Ovary (tissue), 9 donors: ENCODE measurements around the gene RPP25L. TPM values are rescaled to one million over a fixed set of nuclear protein-coding genes. Genes with fewer than 3 reads are reported as not detected.

Experiments
- DNase-seq, 5 donors: peaks; one replicate each; pipeline ENCODE4 v3.0.0-alpha.2; 2019 to 2020
- H3K27ac ChIP-seq, 2 donors: fragments of 200-600 bp; one replicate each; pipeline versions ENCODE4 v1.5.1 to v1.8.0; 2019 to 2022
- H3K27me3 ChIP-seq: fragments of 200-600 bp; one replicate; pipeline ENCODE4 v1.8.0; 2022
- H3K36me3 ChIP-seq: fragments of 200-600 bp; sonication (generic); one replicate; pipeline ENCODE4 v1.5.1; 2019
- H3K4me1 ChIP-seq: one replicate; pipeline ENCODE4 v1.8.1; 2013; ENCODE audit warnings: mild to moderate bottlenecking, moderate library complexity; ENCODE audit not compliant: insufficient read depth
- H3K4me3 ChIP-seq: fragments of 200-600 bp; sonication (generic); one replicate; pipeline ENCODE4 v1.5.1; 2017
- H3K9me3 ChIP-seq, 2 donors: fragments of 200-600 bp in 1 of 2; sonication (generic) in 1 of 2; one replicate each; pipeline versions ENCODE4 v1.5.1 to v1.8.1; 2013 to 2019; ENCODE audit warnings: mild to moderate bottlenecking in 1 of 2, moderate library complexity in 1 of 2
- EP300 ChIP-seq: sonication (generic); formaldehyde crosslinking; IDR thresholded peaks from one replicate; pipeline ENCODE4 v1.6.1; 2017; ENCODE audit warnings: antibody characterized with exemption
- POLR2A ChIP-seq: fragments of 450-650 bp; IDR thresholded peaks from one replicate; pipeline ENCODE4 v1.6.1; 2017; ENCODE audit warnings: antibody characterized with exemption, mild to moderate bottlenecking, moderate library complexity
- WGBS, 3 donors: extraction: QIAGEN DNeasy Blood & Tissue Kit in 1 of 3; methylation state at CpG; one replicate each; pipeline versions ENCODE4 v1.1.5 to v1.1.7; 2013 to 2017; 5-methylcytosine and 5-hydroxymethylcytosine counted together
- intact Hi-C, 4 donors: fragments of 100-400 bp; cut with DNase I; formaldehyde crosslinking; loops; one replicate each; pipeline versions ENCODE4 v1.11.0 to v1.15.1; 2022 to 2023
- polyA plus RNA-seq, 2 donors: library from polyadenylated mRNA; stranded (reverse); fragments of 200-250 nt in 1 of 2; fragments of 350-450 nt in 1 of 2; fragmentation: Illumina TruSeq in 1 of 2; extraction: RNeasy Lipid Tissue Mini Kit (QIAGEN cat#74804) in 1 of 2; gene quantifications; one replicate each; pipeline ENCODE4 v1.2.3, GENCODE V29; 2013 to 2014
- total RNA-seq, 7 donors: library from RNA; depleted of rRNA in 2 of 7; stranded (reverse); fragments of >200 nt in 2 of 7; fragmentation: NEBNext Ultra II Directional in 3 of 7; extraction: Animal tissue kit (Norgen Biotek cat#: 25700) in 3 of 7; gene quantifications; one replicate each; pipeline versions ENCODE4 v1.1.0 to v1.2.4, GENCODE V29; 2016 to 2023
- TF ChIP-seq, protein P1 (sequence below), 3 donors: fragments of 450-650 bp in 2 of 3; fragments of 200-600 bp in 1 of 3; IDR thresholded peaks; one replicate each; pipeline versions ENCODE4 v1.5.1 to v1.8.0; 2016 to 2022; ENCODE audit warnings: antibody characterized with exemption in 3 of 3, mild to moderate bottlenecking in 1 of 3
- donor health status: DM: no; HTN: no; CAD: no; lungs with moderate emphysema.
- donor health status: DM: no; HTN: no; CAD: no.
- donor health status: Bipolar disorder and iron deficiency.
- donor health status: DM: yes; HTN: yes; CAD: no.
- donor health status: DM: no; HTN: no; CAD: no.
- donor health status: DM: yes; HTN: yes; CAD: no.

Gene RPP25L
- total and polyA plus RNA-seq, 9 donors = 5.4 to 28.8 (median 20.6) TPM

DNA sequence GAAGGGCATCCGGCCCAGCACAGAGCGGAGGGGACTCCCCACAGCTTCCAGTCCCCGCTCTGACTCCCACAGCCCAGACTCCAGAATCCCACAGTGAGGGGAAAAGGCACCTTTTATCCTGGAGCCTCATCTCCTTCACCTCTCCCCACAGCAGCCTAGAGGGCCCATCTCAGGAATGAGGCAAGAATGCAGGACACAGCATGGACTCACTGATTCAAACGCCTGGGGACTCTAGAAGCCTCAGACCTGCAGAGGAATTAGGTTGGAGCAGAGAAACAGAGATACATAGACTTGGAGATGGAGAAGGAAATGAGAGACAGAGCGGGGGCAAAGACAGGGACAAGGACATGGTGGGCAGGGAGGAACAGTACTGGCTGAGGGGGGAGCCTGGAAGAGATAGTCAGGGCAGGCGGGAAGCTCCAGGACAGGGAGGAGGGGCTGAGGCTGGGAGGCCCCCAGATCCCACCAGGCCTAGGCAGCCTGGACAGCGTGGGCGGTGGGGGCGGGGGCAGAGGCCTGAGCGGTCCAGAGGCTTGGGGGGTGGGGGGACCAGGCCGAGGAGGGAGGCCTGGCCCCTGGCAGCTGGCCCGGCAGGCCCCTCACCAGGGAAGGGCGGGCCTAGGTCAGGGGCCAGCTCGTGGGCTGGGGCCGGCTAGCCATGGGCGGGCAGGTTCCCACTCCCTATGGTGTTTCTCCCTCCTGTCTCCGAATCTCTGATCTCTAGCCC lies 38.1 kb downstream of the RPP25L start:
- no peaks in the 10 kb centered on the region for H3K27me3 ChIP-seq
- H3K4me3 ChIP-seq = no peak overlapping the region
- TF ChIP-seq, protein P1, sequence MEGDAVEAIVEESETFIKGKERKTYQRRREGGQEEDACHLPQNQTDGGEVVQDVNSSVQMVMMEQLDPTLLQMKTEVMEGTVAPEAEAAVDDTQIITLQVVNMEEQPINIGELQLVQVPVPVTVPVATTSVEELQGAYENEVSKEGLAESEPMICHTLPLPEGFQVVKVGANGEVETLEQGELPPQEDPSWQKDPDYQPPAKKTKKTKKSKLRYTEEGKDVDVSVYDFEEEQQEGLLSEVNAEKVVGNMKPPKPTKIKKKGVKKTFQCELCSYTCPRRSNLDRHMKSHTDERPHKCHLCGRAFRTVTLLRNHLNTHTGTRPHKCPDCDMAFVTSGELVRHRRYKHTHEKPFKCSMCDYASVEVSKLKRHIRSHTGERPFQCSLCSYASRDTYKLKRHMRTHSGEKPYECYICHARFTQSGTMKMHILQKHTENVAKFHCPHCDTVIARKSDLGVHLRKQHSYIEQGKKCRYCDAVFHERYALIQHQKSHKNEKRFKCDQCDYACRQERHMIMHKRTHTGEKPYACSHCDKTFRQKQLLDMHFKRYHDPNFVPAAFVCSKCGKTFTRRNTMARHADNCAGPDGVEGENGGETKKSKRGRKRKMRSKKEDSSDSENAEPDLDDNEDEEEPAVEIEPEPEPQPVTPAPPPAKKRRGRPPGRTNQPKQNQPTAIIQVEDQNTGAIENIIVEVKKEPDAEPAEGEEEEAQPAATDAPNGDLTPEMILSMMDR (IDR thresholded peaks at IDR 0.05) = no peak
- TF ChIP-seq EP300 (no peak), POLR2A (no peak)
- no peaks in the 10 kb centered on the region for H3K36me3 ChIP-seq
- H3K9me3 ChIP-seq = no peaks in the 10 kb centered on the region
- no peak overlapping the region for H3K27ac ChIP-seq
- WGBS, 3 donors = 80 to 85% (median 82%) methylated on average over 15 to 17 of the region's 17 CpGs
- H3K4me1 ChIP-seq = peaks cover 8% of the 10 kb centered on the region
- intact Hi-C loops = no loop called here
- no peak for DNase-seq

DNA sequence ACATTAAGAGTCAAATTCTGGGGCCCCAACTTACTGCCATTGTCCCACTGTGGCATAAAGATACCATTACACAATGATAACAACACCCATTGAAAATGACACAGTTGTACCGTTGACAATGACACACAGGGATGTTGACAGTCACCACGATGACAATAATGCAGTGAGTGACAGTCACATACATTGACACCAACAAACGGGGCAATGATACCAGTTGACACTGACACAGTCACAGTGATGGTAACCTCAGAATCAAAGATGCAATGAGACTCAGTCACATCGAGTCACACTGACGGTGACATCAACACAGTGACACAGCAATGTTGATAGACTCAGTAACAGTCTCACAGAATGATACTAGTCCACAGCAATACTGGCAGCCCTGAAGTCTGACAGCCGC lies 39.3 kb downstream of the RPP25L start:
- Histone ChIP-seq H3K9me3 (no peaks in the 10 kb centered on the region), H3K36me3 (no peaks in the 10 kb centered on the region), H3K4me3 (no peak overlapping the region), H3K4me1 (peaks cover 2% of the 10 kb centered on the region), H3K27ac (no peak overlapping the region), H3K27me3 (no peaks in the 10 kb centered on the region)
- 87 to 94% (median 89%) methylated on average over 6 of the region's 6 CpGs for WGBS, 3 donors
- intact Hi-C loops = no loop called here
- no peak for DNase-seq
- TF ChIP-seq, protein P1 (IDR thresholded peaks at IDR 0.05) = no peak
- TF ChIP-seq POLR2A (no peak), EP300 (no peak)

DNA sequence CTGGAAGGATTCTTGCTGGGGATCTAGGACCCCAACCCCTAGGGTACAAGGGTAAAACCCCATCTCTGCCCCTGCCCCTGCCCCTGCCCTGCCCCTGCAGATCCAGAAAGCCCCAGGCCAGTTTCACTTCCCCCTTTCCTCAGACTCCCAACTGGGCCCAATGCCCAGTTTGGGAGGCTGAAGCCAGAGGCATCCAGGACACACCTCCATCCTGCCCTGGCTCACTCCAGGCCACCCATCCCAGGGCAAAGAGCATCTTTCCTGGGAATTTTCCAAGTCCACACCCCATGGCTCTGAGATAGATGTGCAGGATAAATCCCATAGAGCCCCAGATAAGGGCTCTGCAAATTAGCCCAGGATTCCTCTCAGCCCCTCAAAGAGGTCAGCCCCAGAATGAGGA lies 39.8 kb downstream of the RPP25L start:
- Histone ChIP-seq H3K27ac (no peak overlapping the region), H3K27me3 (no peaks in the 10 kb centered on the region), H3K4me1 (no peaks in the 10 kb centered on the region), H3K4me3 (no peak overlapping the region), H3K36me3 (no peaks in the 10 kb centered on the region), H3K9me3 (no peaks in the 10 kb centered on the region)
- intact Hi-C loops = no loop called here
- TF ChIP-seq EP300 (no peak), POLR2A (no peak)
- TF ChIP-seq, protein P1 (IDR thresholded peaks at IDR 0.05) = no peak
- no peak for DNase-seq

DNA sequence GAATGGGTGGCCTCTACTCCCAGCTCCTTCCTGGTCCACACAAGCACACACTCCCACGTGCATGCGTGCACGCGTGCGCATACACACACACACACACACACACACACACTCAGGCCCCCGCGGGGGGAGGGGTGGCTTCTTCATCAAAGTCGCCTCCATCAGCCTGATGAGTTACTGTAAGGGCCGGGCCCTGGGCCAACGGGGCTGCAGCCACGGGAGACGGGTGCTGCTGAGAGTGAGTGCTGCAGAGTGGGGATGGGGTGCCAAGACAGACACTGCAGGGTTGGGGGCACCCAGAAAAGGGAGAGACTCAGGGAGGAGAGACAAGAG lies 40.5 kb downstream of the RPP25L start:
- intact Hi-C loops = no loop called here
- Histone ChIP-seq H3K9me3 (no peaks in the 10 kb centered on the region), H3K36me3 (no peaks in the 10 kb centered on the region), H3K27me3 (no peaks in the 10 kb centered on the region), H3K27ac (no peak overlapping the region), H3K4me1 (no peaks in the 10 kb centered on the region), H3K4me3 (no peak overlapping the region)
- WGBS, 3 donors = 32 to 39% (median 38%) methylated on average over 12 of the region's 12 CpGs
- DNase-seq = peak in 1 of 5 donors; percentile 47
- no peak for TF ChIP-seq POLR2A
- TF ChIP-seq EP300 = no peak
- TF ChIP-seq, protein P1 (IDR thresholded peaks at IDR 0.05) = no peak
